HepG2 (cell line): Measurements from ENCODE around the gene DBN1. TPM values are rescaled to one million over a fixed set of nuclear protein-coding genes. Genes with fewer than 3 reads are reported as not detected.
A peak's percentile ranks its signal among the peaks of the same experiment; 100 is the strongest.

Source experiments
- ATAC-seq: fragments of 200-7000 bp; cut with Tn5 transposase; 3 replicates; pipeline ENCODE4 v1.9.1; 2020; ENCODE audit warnings: mild to moderate bottlenecking, moderate library complexity
- Bru-seq: library from RNA; stranded (reverse); fragments of 400-500 nt; gene quantifications from one replicate; lab custom pipeline; 2021; lab: Mats Ljungman, UMichigan
- BruChase-seq, 2 experiments: library from RNA; stranded (reverse); fragments of 400-500 nt; gene quantifications; one replicate each; lab custom pipeline; 2021; lab: Mats Ljungman, UMichigan
- BruUV-seq: library from RNA; stranded (reverse); fragments of 400-500 nt; replicated peaks from 2 replicates; lab custom pipeline; 2021; lab: Mats Ljungman, UMichigan
- CTCF ChIA-PET: fragments of 300-600 bp; formaldehyde crosslinking; extraction: SDS; loops from one replicate; lab custom pipeline; 2021; ENCODE audit warnings: low total read pairs, inconsistent platforms, low intra/inter-chr PET ratio; lab: Yijun Ruan, JAX
- POLR2A ChIA-PET: fragments of 350-600 bp; sonication (Branson Sonifier 250); formaldehyde crosslinking; loops from one replicate; lab custom pipeline; 2020; ENCODE audit warnings: antibody characterized with exemption, inconsistent platforms; lab: Yijun Ruan, JAX
- DNase-seq: peaks from one replicate; pipeline ENCODE4 v3.0.0-alpha.2; 2015; ENCODE audit warnings: low spot score
- FAIRE-seq: peaks from 3 replicates; lab custom pipeline; 2011; peaks lifted over from hg19 to GRCh38; lab: Jason Lieb, UNC
- H2AFZ ChIP-seq: one replicate; pipeline ENCODE4 v1.6.1; 2011; ENCODE audit warnings: low read length, inconsistent platforms
- H3K27ac ChIP-seq: fragments of 300-600 bp; 3 replicates; pipeline ENCODE4 v1.8.0; 2011; ENCODE audit warnings: mixed run types, mild to moderate bottlenecking, mixed read lengths, low read length, inconsistent platforms; ENCODE audit not compliant: insufficient read depth; ENCODE audit errors: extremely low read length
- H3K27me3 ChIP-seq, 2 experiments: fragments of 200-600 bp in 1 of 2; 2 replicates in 1 of 2; 3 replicates in 1 of 2; pipeline versions ENCODE4 v1.6.0 to v1.8.0; 2011; ENCODE audit warnings: low read length in 2 of 2, mild to moderate bottlenecking in 2 of 2, moderate library complexity in 2 of 2, inconsistent platforms in 1 of 2; ENCODE audit not compliant: insufficient read depth in 2 of 2, control insufficient read depth in 1 of 2
- H3K36me3 ChIP-seq, 2 experiments: fragments of 200-600 bp in 1 of 2; replicated peaks in 1 of 2; 2 replicates in 1 of 2; 3 replicates in 1 of 2; pipeline versions ENCODE4 v1.5.1 to v1.8.0; 2011; ENCODE audit warnings: low read length in 2 of 2, inconsistent platforms in 1 of 2; ENCODE audit not compliant: insufficient read depth in 2 of 2, control insufficient read depth in 1 of 2
- H3K4me1 ChIP-seq: 2 replicates; pipeline ENCODE4 v1.5.1; 2012; ENCODE audit warnings: low read length, inconsistent platforms; ENCODE audit not compliant: insufficient read depth
- H3K4me2 ChIP-seq: 2 replicates; pipeline ENCODE4 v1.6.0; 2011; ENCODE audit warnings: low read depth, low read length, inconsistent platforms
- H3K4me3 ChIP-seq, 3 experiments: fragments of 200-600 bp in 1 of 3; sonication (generic), shearing (Covaris generic) in 1 of 3; replicated peaks in 1 of 3; 2 replicates each; pipeline ENCODE4 v1.5.1; 2011 to 2016; ENCODE audit warnings: low read length in 3 of 3, inconsistent platforms in 2 of 3, low read depth in 2 of 3, mild to moderate bottlenecking in 2 of 3, control low read depth in 1 of 3, mixed read lengths in 1 of 3; ENCODE audit not compliant: insufficient read depth in 1 of 3
- H3K79me2 ChIP-seq: one replicate; pipeline ENCODE4 v1.6.1; 2011; ENCODE audit warnings: low read length, inconsistent platforms; ENCODE audit not compliant: insufficient read depth
- H3K9ac ChIP-seq: 2 replicates; pipeline ENCODE4 v1.6.0; 2011; ENCODE audit warnings: mild to moderate bottlenecking, low read depth, low read length, inconsistent platforms; ENCODE audit not compliant: insufficient read depth
- H3K9me3 ChIP-seq: 2 replicates; pipeline ENCODE4 v1.5.1; 2012; ENCODE audit warnings: mild to moderate bottlenecking, low read length
- H4K20me1 ChIP-seq: 2 replicates; pipeline ENCODE4 v1.6.0; 2011; ENCODE audit warnings: inconsistent platforms, mild to moderate bottlenecking, low read length, moderate library complexity; ENCODE audit not compliant: insufficient read depth
- HNF4A ChIP-seq: sonication (generic); formaldehyde crosslinking; IDR thresholded peaks from 2 replicates; pipeline ENCODE4 v1.4.0; 2020; ENCODE audit warnings: missing genetic modification reagents
- HOXA9 ChIP-seq: sonication (generic); formaldehyde crosslinking; IDR thresholded peaks from 2 replicates; pipeline ENCODE4 v1.8.1; 2022; ENCODE audit warnings: missing genetic modification reagents, mild to moderate bottlenecking, moderate library complexity, borderline replicate concordance
- PAF1 ChIP-seq: IDR thresholded peaks from 2 replicates; pipeline ENCODE4 v1.6.1; 2016; ENCODE audit warnings: missing genetic modification reagents, missing compliant biosample characterization
- POLR2AphosphoS2 ChIP-seq: IDR thresholded peaks from 2 replicates; pipeline ENCODE4 v1.6.1; 2011; ENCODE audit warnings: low read depth, low read length, improper control_type of control experiment
- SMARCC2 ChIP-seq: fragments of 450-650 bp; IDR thresholded peaks from 2 replicates; pipeline ENCODE4 v1.6.1; 2017; ENCODE audit warnings: antibody characterized with exemption, mild to moderate bottlenecking
- ZFP62 ChIP-seq: sonication (generic); formaldehyde crosslinking; IDR thresholded peaks from 2 replicates; pipeline ENCODE4 v1.4.0; 2020; ENCODE audit warnings: missing genetic modification reagents
- ZNF318 ChIP-seq: sonication (generic); formaldehyde crosslinking; IDR thresholded peaks from 2 replicates; pipeline ENCODE4 v1.4.0; 2020; ENCODE audit warnings: mild to moderate bottlenecking, missing genetic modification reagents
- ZNF331 ChIP-seq: sonication (generic); formaldehyde crosslinking; IDR thresholded peaks from 2 replicates; pipeline ENCODE4 v1.4.0; 2020; ENCODE audit warnings: missing genetic modification reagents
- ZNF512 ChIP-seq: sonication (generic); formaldehyde crosslinking; IDR thresholded peaks from 2 replicates; pipeline ENCODE4 v1.4.0; 2020; ENCODE audit warnings: mild to moderate bottlenecking, missing genetic modification reagents
- WGBS: methylation state at CpG from one replicate; pipeline ENCODE4 v1.1.6; 2017; ENCODE audit warnings: low lambda C conversion rate; 5-methylcytosine and 5-hydroxymethylcytosine counted together
- in situ Hi-C: cut with HindIII; loops from 2 replicates; pipeline ENCODE4 v1.10.0; 2017; ENCODE audit warnings: low pct_unique_long_range_greater_than_20kb; ENCODE audit not compliant: extremely low pct_ligation_motif_present
- intact Hi-C: fragments of 100-400 bp; cut with micrococcal nuclease; formaldehyde crosslinking; loops from one replicate; pipeline ENCODE4 v1.10.0; 2022; ENCODE audit not compliant: unreplicated experiment
- long read RNA-seq, 2 experiments: library from RNA in 1 of 2; library from polyadenylated mRNA in 1 of 2; stranded (forward) in 1 of 2; unstranded in 1 of 2; transcript quantifications; one replicate each; pipeline ENCODE4 v2.0.0, GENCODE V29; 2019 to 2022
- polyA minus RNA-seq, 3 experiments: library from RNA; depleted of rRNA, polyadenylated mRNA; stranded (reverse); fragments of >200 nt; gene quantifications; 2 replicates each; pipeline ENCODE4 v1.2.3, GENCODE V29; 2011; ENCODE audit warnings: low replicate concordance in 1 of 3
- polyA plus RNA-seq, 8 experiments: library from polyadenylated mRNA; depleted of rRNA in 3 of 8; stranded (reverse) in 7 of 8; unstranded in 1 of 8; fragments of >200 nt; fragmentation: Illumina TruSeq in 4 of 8; extraction: Trizol in 4 of 8; gene quantifications; 2 replicates each; pipeline versions ENCODE4 v1.2.1 to v1.2.3, GENCODE V29; 2011 to 2016; ENCODE audit warnings: low read depth in 4 of 8, missing spikeins in 1 of 8, mixed read lengths in 1 of 8; ENCODE audit not compliant: insufficient read depth in 1 of 8
- total RNA-seq, 5 experiments: library from RNA; depleted of rRNA; stranded (reverse); fragments of >200 nt; fragmentation: Illumina TruSeq; extraction: Trizol; gene quantifications; 2 replicates each; pipeline ENCODE4 v1.2.3, GENCODE V29; 2016; ENCODE audit warnings: low read depth in 1 of 5

The DBN1 gene
- total RNA-seq (2016; rRNA removed; fragmentation: Illumina TruSeq; extraction: Trizol) = 15.7 and 37.3 TPM in 2 replicates
- total RNA-seq (2016; cell fraction: cytosol; rRNA removed; fragmentation: Illumina TruSeq; extraction: Trizol; ENCODE audit: low read depth) = 6.9 and 9.3 TPM in 2 replicates
- 12.8 and 37.5 TPM in 2 replicates for total RNA-seq (2016; cell fraction: insoluble cytoplasmic fraction; rRNA removed; fragmentation: Illumina TruSeq; extraction: Trizol)
- total RNA-seq (2016; cell fraction: membrane; rRNA removed; fragmentation: Illumina TruSeq; extraction: Trizol) = 12.9 and 15.2 TPM in 2 replicates
- total RNA-seq (2016; cell fraction: nucleus; rRNA removed; fragmentation: Illumina TruSeq; extraction: Trizol) = 33.8 and 39.3 TPM in 2 replicates
- polyA plus RNA-seq (2011; rRNA removed) = 27.0 and 30.9 TPM in 2 replicates
- polyA plus RNA-seq (2011; cell fraction: cytosol; rRNA removed) = 14.1 and 18.1 TPM in 2 replicates
- polyA plus RNA-seq (2011; cell fraction: nucleus; rRNA removed) = 167 and 276 TPM in 2 replicates
- polyA plus RNA-seq (2012) = 16.5 and 21.1 TPM in 2 replicates
- polyA plus RNA-seq (2016; cell fraction: cytosol; fragmentation: Illumina TruSeq; extraction: Trizol; ENCODE audit: low read depth) = 7.2 and 8.7 TPM in 2 replicates
- polyA plus RNA-seq (2016; cell fraction: insoluble cytoplasmic fraction; fragmentation: Illumina TruSeq; extraction: Trizol; ENCODE audit: low read depth) = 16.0 and 21.2 TPM in 2 replicates
- 11.4 and 15.4 TPM in 2 replicates for polyA plus RNA-seq (2016; cell fraction: membrane; fragmentation: Illumina TruSeq; extraction: Trizol; ENCODE audit: low read depth)
- polyA plus RNA-seq (2016; cell fraction: nucleus; fragmentation: Illumina TruSeq; extraction: Trizol; ENCODE audit: insufficient read depth, low read depth) = 72.9 and 77.5 TPM in 2 replicates
- 30.4 and 47.5 TPM in 2 replicates for polyA minus RNA-seq (2011; rRNA and poly(A)+ RNA removed; ENCODE audit: low replicate concordance)
- polyA minus RNA-seq (2011; cell fraction: cytosol; rRNA and poly(A)+ RNA removed) = 13.2 and 16.4 TPM in 2 replicates
- 42.1 and 43.0 TPM in 2 replicates for polyA minus RNA-seq (2011; cell fraction: nucleus; rRNA and poly(A)+ RNA removed)
- percentile 60 among the genes with signal in this experiment for Bru-seq, nascent RNA
- percentile 80 among the genes with signal in this experiment for BruChase-seq, experiment 1, labeled RNA remaining after a 6-hour chase
- percentile 67 among the genes with signal in this experiment for BruChase-seq, experiment 2, labeled RNA remaining after a 2-hour chase
- long read RNA-seq, experiment 1, transcript DBN1-202 (14 exons, 2,995 nt) = major isoform, 8 of 19 reads
- long read RNA-seq, experiment 1, partial matches to known transcripts = 7 of 19 reads
- long read RNA-seq, experiment 1, other reads (novel, unspliced or antisense) = 4 of 19 reads
- long read RNA-seq, experiment 2, partial matches to known transcripts = 97 of 145 reads
- long read RNA-seq, experiment 2, other reads (novel, unspliced or antisense) = 45 of 145 reads

- POLR2A ChIA-PET = interaction anchor here (0.8 to 2.8 kb wide), 6 partner anchors 16 to 105 kb away, joined by 3 to 17 read pairs (median 7); no protein-coding TSS in a partner anchor
- Histone ChIP-seq H3K4me2 (peak within 1 kb of the TSS; percentile 92), H3K4me3 (peak within 1 kb of the TSS; percentile 65 to 77 (median 73)), H3K9me3 (no peaks in the 10 kb centered on the region), H4K20me1 (peaks cover 9% of the 10 kb centered on the region; the same call in 1 of the 2 replicates), H3K79me2 (peaks cover 3% of the 10 kb centered on the region), H3K36me3 (no peaks in the 10 kb centered on the region), H3K9ac (peak within 1 kb of the TSS; percentile 67), H3K4me1 (peaks cover 63% of the 10 kb centered on the region), H3K27ac (no peak within 1 kb of the TSS), H3K27me3 (no peaks in the 10 kb centered on the region), H2AFZ (no peak within 1 kb of the TSS)
- ATAC-seq (peak; percentile 26), DNase-seq (no peak), FAIRE-seq (no peak)
- in situ Hi-C loops = loop anchor here (25.0 kb wide), 1 partner anchor 361 kb away; no protein-coding TSS in a partner anchor
- intact Hi-C loops = no loop called here
- CTCF ChIA-PET = no interaction called here
- no TSS peak for BruUV-seq
- WGBS = 6% methylated on average over 8 of the region's 69 CpGs
- TF ChIP-seq POLR2AphosphoS2 (no peak), ZNF318 (CRISPR knock-in tag) (no peak), HOXA9 (no peak), ZNF512 (CRISPR knock-in tag) (no peak), SMARCC2 (no peak), ZFP62 (no peak), PAF1 (CRISPR knock-in tag) (no peak), ZNF331 (no peak), HNF4A (CRISPR knock-in tag) (no peak)
These were observed at the start of gene DBN1 for GRCh38 chr5:177473443-177474001. TSS of gene DBN1 (minus strand) at chr5:177473634. CDS start at chr5:177473521, 113 bp downstream.
